Nucleus accumbens (tissue), 56 donors: ENCODE results near the gene PFKFB2.

Experiments
- DNase-seq, 56 donors: peaks; one replicate each; lab custom pipeline; 2025; lab: John Stamatoyannopoulos, UW

Gene PFKFB2

GRCh38 chr1:207084232-207084631, 31.2 kb downstream of the PFKFB2 start:
- no peak for DNase-seq

- DNase-seq = peak in 20 of 56 donors; percentile 7 to 57 (median 15)
These were observed 31.7 kb downstream of the PFKFB2 start for GRCh38 chr1:207084701-207085180.

GRCh38 chr1:207085887-207086286, 32.8 kb downstream of the PFKFB2 start:
- DNase-seq = no peak

GRCh38 chr1:207088161-207088560, 35.1 kb downstream of the PFKFB2 start:
- DNase-seq = no peak

GRCh38 chr1:207088701-207089626, 35.9 kb downstream of the PFKFB2 start, which contains the start of gene C4BPB:
C4BPB (plus strand) TSS chr1:207088860; CDS start chr1:207089532, 672 bp downstream.
- no peak for DNase-seq

DNA sequence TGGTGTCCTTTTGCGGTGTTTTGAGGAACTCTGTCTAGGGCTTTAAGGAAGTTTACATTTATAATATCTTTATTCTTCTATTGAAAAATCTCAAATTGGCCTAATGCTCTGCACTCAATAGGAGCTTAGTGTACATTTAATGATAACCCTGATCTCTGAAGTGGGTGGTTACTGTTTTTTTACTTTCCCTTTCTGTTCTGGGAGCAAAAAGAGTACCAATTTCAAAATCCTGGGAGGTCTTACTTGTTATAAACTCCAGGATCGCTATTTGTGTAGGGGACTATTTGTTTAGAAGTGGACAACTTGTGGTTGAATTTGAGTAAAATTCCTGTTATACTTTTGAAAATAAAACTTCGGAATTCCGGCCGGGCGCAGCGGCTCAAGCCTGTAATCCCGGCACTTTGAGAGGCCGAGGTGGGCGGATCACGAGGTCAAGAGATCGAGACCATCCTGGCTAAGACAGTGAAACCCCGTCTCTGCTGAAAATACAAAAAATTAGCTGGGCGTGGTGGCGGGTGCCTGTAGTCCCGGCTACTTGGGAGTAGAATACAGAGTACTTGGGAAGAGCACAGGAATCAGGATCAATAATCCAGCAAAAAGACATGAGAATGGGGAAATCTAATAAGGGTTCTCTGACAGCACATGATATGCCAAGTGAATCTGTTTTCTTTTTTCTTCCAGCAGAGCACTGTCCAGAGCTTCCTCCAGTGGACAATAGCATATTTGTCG, 36.7 kb downstream of the PFKFB2 start:
- no peak for DNase-seq

DNA sequence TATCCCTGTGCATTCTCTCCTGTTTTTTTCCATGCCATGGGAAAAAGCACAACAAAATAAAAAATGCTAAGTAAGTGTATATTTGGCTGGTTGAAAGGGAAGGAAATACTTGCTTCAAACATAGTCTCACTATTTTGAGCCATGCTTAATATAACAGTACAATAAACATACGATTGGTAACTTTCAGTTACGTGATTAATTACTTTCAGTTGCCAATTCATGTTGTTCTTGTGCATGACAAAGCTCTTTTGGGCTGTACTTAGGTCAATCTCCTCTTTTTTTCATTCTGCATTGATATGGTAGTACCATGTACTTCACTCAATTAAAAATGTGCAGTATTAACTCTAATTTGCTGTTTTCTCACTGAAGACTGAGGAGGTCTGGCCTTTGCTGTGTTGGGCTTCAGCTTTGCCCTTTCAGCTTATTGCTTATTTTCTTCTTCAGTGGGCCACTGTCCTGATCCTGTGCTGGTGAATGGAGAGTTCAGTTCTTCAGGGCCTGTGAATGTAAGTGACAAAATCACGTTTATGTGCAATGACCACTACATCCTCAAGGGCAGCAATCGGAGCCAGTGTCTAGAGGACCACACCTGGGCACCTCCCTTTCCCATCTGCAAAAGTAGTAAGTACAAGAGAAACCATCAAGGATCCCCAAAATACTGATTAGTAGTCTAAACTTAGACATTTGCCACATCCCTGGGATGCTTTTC, 38.3 kb downstream of the PFKFB2 start:
- no peak for DNase-seq

- DNase-seq = no peak
These were observed 40.9 kb downstream of the PFKFB2 start for GRCh38 chr1:207093944-207094343.

GRCh38 chr1:207097871-207098324, 44.8 kb downstream of the PFKFB2 start:
- DNase-seq = no peak

DNA sequence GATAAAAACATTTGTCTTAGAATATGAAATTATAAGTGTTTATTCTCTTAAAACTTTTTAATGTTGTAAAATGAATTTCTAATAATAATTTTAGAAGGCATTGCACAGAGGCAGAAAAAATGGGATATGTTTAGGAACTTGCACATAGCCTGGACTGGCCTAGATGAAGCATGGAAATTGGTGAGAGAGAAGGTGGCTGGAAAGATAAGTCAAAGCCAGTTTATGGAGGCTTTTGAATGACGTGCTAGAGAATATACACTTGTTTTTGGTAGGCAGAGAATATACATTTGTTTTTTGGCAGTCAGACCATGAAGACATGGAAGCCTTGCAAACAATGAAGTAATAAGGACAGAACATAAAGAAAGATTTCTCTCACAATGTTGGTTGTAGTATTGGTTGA, 48.6 kb downstream of the PFKFB2 start:
- DNase-seq = no peak

GRCh38 chr1:207102146-207102545, 49.1 kb downstream of the PFKFB2 start:
- DNase-seq = no peak

- DNase-seq = no peak
These were observed 49.6 kb downstream of the PFKFB2 start for GRCh38 chr1:207102659-207103058.

DNA sequence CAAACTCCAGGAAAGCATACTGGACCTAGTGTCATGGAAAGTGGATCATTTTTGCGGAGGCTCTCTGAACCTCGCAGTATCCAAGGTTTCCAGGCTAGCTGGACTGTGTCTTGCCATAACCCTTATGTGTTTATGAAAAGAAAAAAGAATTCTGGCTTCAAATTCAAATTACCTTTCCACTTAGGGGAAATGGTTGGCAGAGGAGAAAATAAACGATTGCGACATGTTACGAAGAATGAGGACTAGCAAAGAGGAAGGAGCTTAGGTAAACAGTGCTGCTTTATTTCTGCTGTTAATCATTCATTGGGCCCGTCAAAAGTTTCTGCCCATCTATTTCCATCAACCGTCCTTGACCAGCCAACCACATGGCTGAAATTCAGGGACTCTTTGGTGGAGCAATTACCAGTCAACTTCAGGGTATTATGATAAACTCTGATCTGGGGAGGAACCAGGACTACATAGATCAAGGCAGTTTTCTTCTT, 50.9 kb downstream of the PFKFB2 start, which contains the start of gene C4BPA:
C4BPA (plus strand) TSS at position 342 of the 482 bp plus-strand sequence. CDS start 8,793 bp downstream, outside the sequence.
- DNase-seq = no peak

- no peak for DNase-seq
These were observed 55.9 kb downstream of the PFKFB2 start for GRCh38 chr1:207109004-207109403.

DNA sequence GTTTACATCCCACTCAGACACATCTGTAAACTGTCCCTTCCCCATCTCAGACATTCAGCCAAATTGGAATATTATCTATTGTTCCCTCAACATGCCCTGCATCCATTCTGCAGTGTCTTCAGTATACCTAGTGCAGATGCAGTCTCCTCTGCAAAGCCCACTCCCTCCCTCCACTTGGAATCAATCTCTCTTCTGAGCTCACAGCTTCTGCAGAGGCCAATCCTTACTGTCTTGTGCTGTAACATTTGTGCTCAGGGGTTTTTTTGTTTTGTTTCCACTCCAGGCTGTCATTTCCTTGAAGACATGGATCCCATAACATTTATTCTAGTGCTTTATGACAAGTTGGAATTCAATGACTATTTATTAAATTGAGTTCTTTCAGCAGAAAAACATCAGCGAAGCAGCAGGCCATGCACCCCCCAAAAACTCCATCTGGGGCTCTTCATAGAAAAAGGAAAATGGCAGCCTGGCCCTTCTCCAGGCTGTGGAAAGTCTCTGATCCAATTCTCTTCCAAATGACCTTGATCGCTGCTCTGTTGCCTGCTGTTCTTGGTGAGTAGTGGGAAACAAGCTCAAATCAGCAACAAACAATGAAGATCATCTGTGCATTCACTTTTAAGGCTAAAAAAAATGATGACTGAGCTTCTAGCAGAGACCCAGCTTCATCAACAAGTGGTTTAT, 59.7 kb downstream of the PFKFB2 start:
- no peak for DNase-seq

DNA sequence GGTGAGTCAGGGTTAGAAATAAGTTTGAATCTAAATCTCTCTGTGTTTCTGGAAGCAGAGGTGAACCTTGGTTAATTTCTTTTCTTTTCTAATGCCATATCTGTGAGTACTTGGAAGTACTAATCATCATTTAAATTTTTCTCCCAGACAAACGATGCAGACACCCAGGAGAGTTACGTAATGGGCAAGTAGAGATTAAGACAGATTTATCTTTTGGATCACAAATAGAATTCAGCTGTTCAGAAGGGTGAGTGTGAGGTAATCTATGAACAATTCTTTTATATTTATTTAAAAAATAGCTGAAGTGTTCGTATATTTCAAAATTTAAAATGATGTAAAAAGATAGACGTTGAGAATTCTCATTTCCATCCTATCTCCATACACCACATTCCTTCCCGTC, 62.2 kb downstream of the PFKFB2 start:
- no peak for DNase-seq

- no peak for DNase-seq
These were observed 71.3 kb downstream of the PFKFB2 start for GRCh38 chr1:207124389-207124788.

GRCh38 chr1:207128336-207128921, 75.4 kb downstream of the PFKFB2 start:
- DNase-seq = no peak

GRCh38 chr1:207129053-207129452, 76.0 kb downstream of the PFKFB2 start:
- no peak for DNase-seq
